Mucosa of descending colon (tissue), 3 donors: ENCODE measurements around the gene GJC1. TPM values are rescaled to one million over a fixed set of nuclear protein-coding genes. Genes with fewer than 3 reads are reported as not detected.

ENCODE experiments used
- ATAC-seq: fragments of 200-7000 bp; cut with Tn5 transposase; one replicate; pipeline ENCODE4 v1.9.1; 2020; ENCODE audit warnings: mild to moderate bottlenecking, moderate library complexity
- DNase-seq, 3 donors: peaks; one replicate each; pipeline ENCODE4 v3.0.0-alpha.2; 2020
- H3K36me3 ChIP-seq: fragments of 200-600 bp; one replicate; pipeline ENCODE4 v1.8.0; 2021; ENCODE audit warnings: low read depth, mild to moderate bottlenecking
- H3K4me1 ChIP-seq: fragments of 200-600 bp; one replicate; pipeline ENCODE4 v1.8.0; 2021; ENCODE audit warnings: low read depth, mild to moderate bottlenecking
- H3K4me3 ChIP-seq: fragments of 200-600 bp; one replicate; pipeline ENCODE4 v1.8.0; 2021; ENCODE audit warnings: mild to moderate bottlenecking
- H3K9me3 ChIP-seq: fragments of 200-600 bp; one replicate; pipeline ENCODE4 v1.8.0; 2021; ENCODE audit warnings: mild to moderate bottlenecking
- intact Hi-C, 2 donors: fragments of 100-400 bp; cut with DNase I in 1 of 2; cut with micrococcal nuclease in 1 of 2; formaldehyde crosslinking; loops; one replicate each; pipeline versions ENCODE4 v1.11.0 to v1.11.1; 2022; cut with DNase I, micrococcal nuclease
- total RNA-seq, 3 donors: library from RNA; stranded (reverse); fragmentation: NEBNext Ultra II Directional in 2 of 3; extraction: Animal tissue kit (Norgen Biotek cat#: 25700) in 2 of 3; gene quantifications; one replicate each; pipeline versions ENCODE4 v1.2.1 to v1.2.4, GENCODE V29; 2021 to 2023
- TF ChIP-seq, protein P1 (sequence below): fragments of 200-600 bp; IDR thresholded peaks from one replicate; pipeline ENCODE4 v1.8.0; 2022; ENCODE audit warnings: antibody characterized with exemption, mild to moderate bottlenecking
- donor health status: DM: no; HTN: no; CAD: no; lungs with moderate emphysema.
- donor health status: DM: no; HTN: no; CAD: no.
- donor health status: DM: no; HTN: yes; CAD: no.

The GJC1 gene
- total RNA-seq, 3 donors from 2014 or later, result 2.2 to 140 (median 5.7) TPM

GRCh38 chr17:44797802-44798201 lies 32.3 kb downstream of the GJC1 start:
- TF ChIP-seq, protein P1, sequence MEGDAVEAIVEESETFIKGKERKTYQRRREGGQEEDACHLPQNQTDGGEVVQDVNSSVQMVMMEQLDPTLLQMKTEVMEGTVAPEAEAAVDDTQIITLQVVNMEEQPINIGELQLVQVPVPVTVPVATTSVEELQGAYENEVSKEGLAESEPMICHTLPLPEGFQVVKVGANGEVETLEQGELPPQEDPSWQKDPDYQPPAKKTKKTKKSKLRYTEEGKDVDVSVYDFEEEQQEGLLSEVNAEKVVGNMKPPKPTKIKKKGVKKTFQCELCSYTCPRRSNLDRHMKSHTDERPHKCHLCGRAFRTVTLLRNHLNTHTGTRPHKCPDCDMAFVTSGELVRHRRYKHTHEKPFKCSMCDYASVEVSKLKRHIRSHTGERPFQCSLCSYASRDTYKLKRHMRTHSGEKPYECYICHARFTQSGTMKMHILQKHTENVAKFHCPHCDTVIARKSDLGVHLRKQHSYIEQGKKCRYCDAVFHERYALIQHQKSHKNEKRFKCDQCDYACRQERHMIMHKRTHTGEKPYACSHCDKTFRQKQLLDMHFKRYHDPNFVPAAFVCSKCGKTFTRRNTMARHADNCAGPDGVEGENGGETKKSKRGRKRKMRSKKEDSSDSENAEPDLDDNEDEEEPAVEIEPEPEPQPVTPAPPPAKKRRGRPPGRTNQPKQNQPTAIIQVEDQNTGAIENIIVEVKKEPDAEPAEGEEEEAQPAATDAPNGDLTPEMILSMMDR, result no peak
- intact Hi-C loops, result no loop called here
- H3K36me3 ChIP-seq, result no peaks in the 10 kb centered on the region
- no peak overlapping the region for H3K4me3 ChIP-seq
- no peaks in the 10 kb centered on the region for H3K4me1 ChIP-seq
- H3K9me3 ChIP-seq, result no peaks in the 10 kb centered on the region
- ATAC-seq (peak; percentile 15), DNase-seq (no peak)

GRCh38 chr17:44796731-44797130 lies 33.4 kb downstream of the GJC1 start:
- H3K36me3 ChIP-seq, result no peaks in the 10 kb centered on the region
- intact Hi-C loops, result no loop called here
- ATAC-seq (no peak), DNase-seq (no peak)
- H3K9me3 ChIP-seq, result no peaks in the 10 kb centered on the region
- H3K4me3 ChIP-seq, result no peak overlapping the region
- no peaks in the 10 kb centered on the region for H3K4me1 ChIP-seq
- TF ChIP-seq, protein P1, result no peak

- Histone ChIP-seq H3K36me3 (no peaks in the 10 kb centered on the region), H3K4me3 (no peak overlapping the region), H3K9me3 (no peaks in the 10 kb centered on the region), H3K4me1 (no peaks in the 10 kb centered on the region)
- ATAC-seq (no peak), DNase-seq (no peak)
- intact Hi-C loops, result no loop called here
- TF ChIP-seq, protein P1, result no peak
These were observed 34.2 kb downstream of the GJC1 start for GRCh38 chr17:44795928-44796327.

- H3K4me3 ChIP-seq, result no peak overlapping the region
- DNase-seq (no peak), ATAC-seq (no peak)
- no peaks in the 10 kb centered on the region for H3K9me3 ChIP-seq
- TF ChIP-seq, protein P1, result no peak
- intact Hi-C loops, result no loop called here
- no peaks in the 10 kb centered on the region for H3K4me1 ChIP-seq
- H3K36me3 ChIP-seq, result no peaks in the 10 kb centered on the region
These were observed 34.7 kb downstream of the GJC1 start for GRCh38 chr17:44795421-44795820.

DNA sequence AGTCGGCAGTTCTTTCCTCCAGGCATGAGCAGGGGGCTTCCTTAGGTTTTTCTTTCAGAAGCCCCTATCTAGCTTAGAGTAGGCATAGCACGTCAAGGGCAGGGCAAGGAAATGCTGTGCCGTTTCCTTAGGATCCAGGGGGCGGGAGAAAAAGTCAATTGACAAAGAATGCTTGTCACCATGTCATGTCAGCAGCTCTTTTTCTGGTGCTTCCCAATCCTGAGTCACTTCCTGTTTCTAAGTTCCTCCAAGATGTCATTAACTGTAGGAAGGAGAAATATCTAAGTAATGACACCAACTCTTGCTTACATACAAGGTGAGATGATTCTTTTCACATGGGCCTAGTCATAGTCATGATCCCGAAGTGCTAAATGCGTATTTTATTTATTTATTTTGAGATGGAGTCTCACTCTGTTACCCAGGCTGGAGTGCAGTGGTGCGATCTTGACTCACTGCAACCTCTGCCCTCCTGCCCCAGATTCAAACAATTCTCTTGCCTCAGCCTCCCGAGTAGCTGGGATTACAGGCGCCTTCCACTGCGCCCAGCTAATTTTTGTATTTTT lies 35.2 kb downstream of the GJC1 start:
- DNase-seq (no peak), ATAC-seq (peak; percentile 25)
- intact Hi-C loops, result no loop called here
- TF ChIP-seq, protein P1, result no peak
- no peaks in the 10 kb centered on the region for H3K9me3 ChIP-seq
- H3K4me3 ChIP-seq, result no peak overlapping the region
- no peaks in the 10 kb centered on the region for H3K4me1 ChIP-seq
- no peaks in the 10 kb centered on the region for H3K36me3 ChIP-seq
